Measurements from ENCODE around the gene NENF. TPM values are rescaled to one million over a fixed set of nuclear protein-coding genes. Genes with fewer than 3 reads are reported as not detected.

NENF gene
- polyA plus RNA-seq, 1 of the 3 experiments (the other 2 are of a cell fraction) = 78.7 TPM

DNA sequence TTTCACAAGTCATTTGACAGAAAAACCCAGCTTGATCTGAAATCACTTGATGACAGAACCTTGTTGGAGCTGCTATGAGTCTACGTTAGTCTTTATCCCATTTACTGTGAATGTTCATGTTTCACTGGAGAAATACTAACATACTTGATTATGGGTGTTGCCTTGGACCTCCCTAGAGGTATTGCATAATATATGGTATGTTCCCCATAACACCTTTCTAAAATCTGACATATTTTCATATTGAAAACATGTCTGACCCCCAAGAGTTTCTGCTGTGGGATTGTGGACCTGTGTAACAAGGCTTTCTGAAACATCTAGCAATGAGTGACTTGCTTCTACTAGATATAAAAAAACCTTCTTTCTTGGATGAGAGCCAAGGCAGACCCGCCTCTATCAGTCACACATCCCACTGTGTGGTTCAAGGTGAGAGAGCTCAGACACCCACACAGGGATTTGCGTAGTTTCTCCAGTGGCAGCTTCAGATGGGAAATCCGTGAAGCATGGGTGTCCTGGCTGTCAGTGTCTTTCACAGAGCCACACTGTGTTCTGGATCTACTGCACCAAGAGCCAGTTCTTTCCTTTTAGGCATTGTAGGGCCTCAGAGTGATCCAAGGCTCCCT is 4.6 kb downstream of the NENF start:
- no peak for DNase-seq
- no peaks in the 10 kb centered on the region for H3K9me2 ChIP-seq
- ChIA-PET POLR2A (no interaction called here), CTCF (interaction anchor here (1.5 to 3.6 kb wide), 2 partner anchors 18 to 367 kb away, joined by 3 to 15 read pairs; no protein-coding TSS in a partner anchor)
- H2AFZ ChIP-seq (ENCODE audit: low read depth) = no peak overlapping the region
- no peaks in the 10 kb centered on the region for H4K20me1 ChIP-seq (ENCODE audit: insufficient read depth)
- H3K27ac ChIP-seq (ENCODE audit: low read depth in 2 of 2, low read length in 1 of 2) = no peak overlapping the region
- no peaks in the 10 kb centered on the region for H3K36me3 ChIP-seq (replicated peaks in 1 of 2; ENCODE audit: control insufficient read depth in 1 of 2, insufficient read depth in 2 of 2, low read length in 1 of 2)
- TF ChIP-seq YY1 (IDR thresholded peaks at IDR 0.05; ENCODE audit: low read depth) (no peak), RCOR1 (IDR thresholded peaks at IDR 0.05; ENCODE audit: low read length) (no peak), GATA2 (CRISPR knock-in tag; IDR thresholded peaks at IDR 0.05) (no peak), USF2 (IDR thresholded peaks at IDR 0.05; ENCODE audit: borderline replicate concordance, low read depth, low read length) (no peak), ELF1 (IDR thresholded peaks at IDR 0.05) (no peak), POLR2AphosphoS5 (IDR thresholded peaks at IDR 0.05; ENCODE audit: low read depth, low read length) (no peak), GABPA (IDR thresholded peaks at IDR 0.05; ENCODE audit: low read depth) (no peak), RFX5 (IDR thresholded peaks at IDR 0.05; ENCODE audit: low read length) (no peak), TAF1 (IDR thresholded peaks at IDR 0.05; ENCODE audit: borderline replicate concordance, low read depth, low read length) (no peak), NFIC (IDR thresholded peaks at IDR 0.05; ENCODE audit: borderline replicate concordance) (no peak)
- no peaks in the 10 kb centered on the region for H3F3A ChIP-seq (replicated peaks; ENCODE audit: insufficient read depth)
- H3K4me3 ChIP-seq (ENCODE audit: low read depth in 2 of 2, low read length in 1 of 2) = no peak overlapping the region
- H3K79me2 ChIP-seq (ENCODE audit: insufficient read depth) = peaks cover 30% of the 10 kb centered on the region
- no peak overlapping the region for H3K9ac ChIP-seq
- H3K9me3 ChIP-seq = no peaks in the 10 kb centered on the region
- WGBS (ENCODE audit: low lambda C conversion rate) = 92% methylated on average over 4 of the region's 4 CpGs
- no peak overlapping the region for H3K4me2 ChIP-seq
- H3K4me1 ChIP-seq (ENCODE audit: control insufficient read depth in 1 of 2, insufficient read depth in 2 of 2, low read depth in 1 of 2, low read length in 1 of 2) = peaks cover 0 to 12% of the 10 kb centered on the region in 2 experiments; a peak in 1 of 4 replicates
- H3K27me3 ChIP-seq (ENCODE audit: insufficient read depth) = no peaks in the 10 kb centered on the region

- Histone ChIP-seq H2AFZ (ENCODE audit: low read depth) (no peak overlapping the region), H3K27ac (ENCODE audit: low read depth in 2 of 2, low read length in 1 of 2) (no peak overlapping the region), H3K79me2 (ENCODE audit: insufficient read depth) (peaks cover 21% of the 10 kb centered on the region), H3K9ac (no peak overlapping the region), H3K9me3 (no peaks in the 10 kb centered on the region), H3K36me3 (replicated peaks in 1 of 2; ENCODE audit: control insufficient read depth in 1 of 2, insufficient read depth in 2 of 2, low read length in 1 of 2) (no peaks in the 10 kb centered on the region), H3F3A (replicated peaks; ENCODE audit: insufficient read depth) (no peaks in the 10 kb centered on the region), H3K27me3 (ENCODE audit: insufficient read depth) (no peaks in the 10 kb centered on the region), H4K20me1 (ENCODE audit: insufficient read depth) (no peaks in the 10 kb centered on the region), H3K4me3 (ENCODE audit: low read depth in 2 of 2, low read length in 1 of 2) (no peak overlapping the region), H3K9me2 (no peaks in the 10 kb centered on the region), H3K4me1 (ENCODE audit: control insufficient read depth in 1 of 2, insufficient read depth in 2 of 2, low read depth in 1 of 2, low read length in 1 of 2) (peaks cover 0 to 6% of the 10 kb centered on the region in 2 experiments; a peak in 1 of 4 replicates), H3K4me2 (no peak overlapping the region)
- CTCF ChIA-PET = interaction anchor here (1.3 to 4.1 kb wide), 3 partner anchors 18 to 368 kb away, joined by 3 to 22 read pairs (median 3); no protein-coding TSS in a partner anchor
- POLR2A ChIA-PET = no interaction called here
- DNase-seq = no peak
- no peak for TF ChIP-seq JUND (IDR thresholded peaks at IDR 0.05)
- no peak for TF ChIP-seq GATA2 (CRISPR knock-in tag; IDR thresholded peaks at IDR 0.05)
- TF ChIP-seq, protein P1, sequence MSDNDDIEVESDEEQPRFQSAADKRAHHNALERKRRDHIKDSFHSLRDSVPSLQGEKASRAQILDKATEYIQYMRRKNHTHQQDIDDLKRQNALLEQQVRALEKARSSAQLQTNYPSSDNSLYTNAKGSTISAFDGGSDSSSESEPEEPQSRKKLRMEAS (IDR thresholded peaks at IDR 0.05; ENCODE audit: low read depth) = no peak
- TF ChIP-seq SMC3 (IDR thresholded peaks at IDR 0.05; ENCODE audit: low read depth, low read length) = no peak
- TF ChIP-seq TAF1 (IDR thresholded peaks at IDR 0.05; ENCODE audit: borderline replicate concordance, low read depth, low read length) = no peak
- no peak for TF ChIP-seq ELF1 (IDR thresholded peaks at IDR 0.05)
- TF ChIP-seq RAD21 (IDR thresholded peaks at IDR 0.05; ENCODE audit: low read length) = no peak
- WGBS (ENCODE audit: low lambda C conversion rate) = 100% methylated on average over 2 of the region's 2 CpGs
Observed at GRCh38 chr1:212438831-212439237, 6.1 kb downstream of the NENF start.

All from SK-N-SH (cell line).